CD4-positive, alpha-beta memory T cell (primary cell): ENCODE measurements around the gene TIMM50. TPM values are rescaled to one million over a fixed set of nuclear protein-coding genes. Genes with fewer than 3 reads are reported as not detected.

ENCODE experiments used
- CTCF ChIA-PET: fragments of 350-600 bp; sonication (Branson Sonifier 250); formaldehyde crosslinking; loops from one replicate; lab custom pipeline; 2021; ENCODE audit warnings: inconsistent platforms; ENCODE audit not compliant: partially characterized antibody; lab: Charles Lee
- POLR2A ChIA-PET: fragments of 350-600 bp; sonication (Branson Sonifier 250); formaldehyde crosslinking; loops from one replicate; lab custom pipeline; 2021; ENCODE audit not compliant: partially characterized antibody; lab: Charles Lee
- DNase-seq, 5 donors: peaks; one replicate each; pipeline versions ENCODE4 v3.0.0 to v3.0.0-alpha.2; 2020 to 2022; ENCODE audit warnings: mixed read lengths in 1 of 5
- H3K27ac ChIP-seq: one replicate; pipeline ENCODE4 v1.7.0; 2013; ENCODE audit warnings: low read depth, low read length
- H3K27me3 ChIP-seq: 2 replicates; pipeline ENCODE4 v1.7.0; 2013; ENCODE audit warnings: mild to moderate bottlenecking, low read length, moderate library complexity; ENCODE audit not compliant: insufficient read depth
- H3K36me3 ChIP-seq: 2 replicates; pipeline ENCODE4 v1.7.0; 2013; ENCODE audit warnings: mild to moderate bottlenecking, low read length, moderate library complexity; ENCODE audit not compliant: insufficient read depth
- H3K4me1 ChIP-seq: 2 replicates; pipeline ENCODE4 v1.7.0; 2013; ENCODE audit warnings: mild to moderate bottlenecking, low read length, moderate library complexity; ENCODE audit not compliant: insufficient read depth
- H3K4me3 ChIP-seq, 2 donors: one replicate each; pipeline ENCODE4 v1.7.0; 2013; ENCODE audit warnings: low read length in 2 of 2, mild to moderate bottlenecking in 1 of 2
- H3K9me3 ChIP-seq, 2 donors: one replicate each; pipeline ENCODE4 v1.7.0; 2013; ENCODE audit warnings: low read length in 2 of 2, control low read depth in 1 of 2; ENCODE audit not compliant: control insufficient read depth in 1 of 2
- H3K27ac Mint-ChIP-seq, 7 donors: one replicate each; pipeline ENCODE4 v1.8.0; 2020 to 2021; ENCODE audit warnings: mixed read lengths in 7 of 7, mild to moderate bottlenecking in 6 of 7, inconsistent platforms in 3 of 7, moderate library complexity in 3 of 7
- H3K27me3 Mint-ChIP-seq, 2 donors: one replicate each; pipeline ENCODE4 v1.8.0; 2020 to 2021; ENCODE audit warnings: mixed read lengths in 2 of 2
- H3K36me3 Mint-ChIP-seq, 2 donors: one replicate each; pipeline ENCODE4 v1.8.0; 2020 to 2021; ENCODE audit warnings: mixed read lengths in 2 of 2, inconsistent platforms in 1 of 2, mild to moderate bottlenecking in 1 of 2
- H3K4me1 Mint-ChIP-seq, 4 donors: one replicate each; pipeline ENCODE4 v1.8.0; 2020 to 2021; ENCODE audit warnings: mixed read lengths in 4 of 4, mild to moderate bottlenecking in 1 of 4
- H3K4me3 Mint-ChIP-seq, 8 donors: one replicate each; pipeline ENCODE4 v1.8.0; 2020 to 2021; ENCODE audit warnings: mixed read lengths in 8 of 8, mild to moderate bottlenecking in 7 of 8, moderate library complexity in 6 of 8, inconsistent platforms in 3 of 8
- H3K9me3 Mint-ChIP-seq, 8 donors: one replicate each; pipeline ENCODE4 v1.8.0; 2020 to 2021; ENCODE audit warnings: mixed read lengths in 8 of 8, mild to moderate bottlenecking in 5 of 8, inconsistent platforms in 3 of 8, moderate library complexity in 1 of 8
- intact Hi-C: fragments of 100-400 bp; cut with micrococcal nuclease; formaldehyde crosslinking; loops from one replicate; pipeline ENCODE4 v1.15.1; 2023
- polyA plus RNA-seq, 2 donors: library from polyadenylated mRNA; unstranded; fragments of 300-500 nt; fragmentation: Illumina TruSeq; gene quantifications; one replicate each; pipeline ENCODE4 v1.2.3, GENCODE V29; 2021
- total RNA-seq, 2 experiments: library from RNA; stranded (reverse); gene quantifications; one replicate each; pipeline ENCODE4 v1.2.3, GENCODE V29; 2021

TIMM50 gene
- total and polyA plus RNA-seq, 4 experiments from 2014 or later: 39.1 to 50.4 (median 48.4) TPM

DNA sequence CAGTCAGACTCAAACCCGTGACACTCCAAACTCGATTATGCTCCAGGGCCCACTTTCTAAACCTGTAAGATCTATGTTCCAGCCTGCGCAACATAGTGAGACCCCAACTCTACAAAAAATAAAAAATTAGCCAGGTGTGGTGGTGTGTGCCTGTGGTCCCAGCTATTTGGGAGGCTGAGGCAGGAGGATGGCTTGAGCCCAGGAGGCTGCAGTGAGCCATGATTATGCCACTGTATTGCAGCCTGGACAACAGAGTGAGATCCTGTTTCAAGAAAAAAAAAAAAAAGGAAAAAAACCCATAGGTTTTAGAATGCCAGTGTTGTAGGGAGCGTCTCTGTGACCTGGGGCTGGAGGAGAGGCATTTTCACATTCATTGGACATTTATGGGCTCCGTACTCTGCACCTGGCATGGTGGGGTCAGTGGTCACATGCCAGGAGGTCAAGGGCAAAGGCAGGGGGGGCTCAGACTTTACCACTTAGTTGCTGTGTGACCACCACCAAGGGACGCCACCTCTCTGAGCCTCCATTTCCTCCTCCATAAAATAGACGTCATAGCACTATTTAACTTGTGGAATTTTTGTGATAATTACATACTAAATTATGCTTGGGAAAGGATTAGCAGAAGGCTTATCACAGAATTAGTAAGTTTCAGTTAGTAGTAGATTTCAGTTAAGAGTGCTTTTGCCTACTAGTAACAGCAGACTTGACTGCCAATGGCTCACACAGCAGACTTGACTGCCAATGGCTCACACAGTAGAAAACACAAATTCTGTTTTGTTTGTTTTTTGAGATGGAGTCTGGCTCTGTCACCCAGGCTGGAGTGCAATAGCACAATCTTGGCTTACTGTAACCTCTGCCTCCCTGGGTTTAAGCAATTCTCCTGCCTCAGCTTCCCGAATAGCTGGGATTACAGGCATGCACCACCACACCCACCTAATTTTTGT is 40.2 kb downstream of the TIMM50 start:
- Mint-ChIP-seq H3K27ac (peak overlapping the region in 1 of 7 donors; percentile 18), H3K36me3 (no peaks in the 10 kb centered on the region)

DNA sequence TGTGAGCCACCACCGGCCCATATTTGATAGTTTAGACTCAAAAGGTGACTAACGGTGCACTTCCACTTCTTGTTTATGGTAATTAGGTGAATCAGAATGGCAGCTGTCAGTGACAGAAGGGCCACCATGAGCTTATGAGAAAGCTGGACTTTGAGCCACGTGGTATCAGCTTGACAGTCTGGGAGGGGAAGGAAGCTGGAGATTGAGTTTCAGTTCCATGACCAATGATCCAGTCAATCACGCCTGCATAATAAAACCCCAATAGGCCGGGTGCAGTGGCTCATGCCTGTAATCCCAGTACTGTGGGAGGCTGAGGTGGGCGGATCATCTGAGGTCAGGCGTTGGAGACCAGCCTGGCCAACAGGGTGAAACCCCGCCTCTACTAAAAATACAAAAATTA is 43.9 kb downstream of the TIMM50 start:
- CTCF ChIA-PET: interaction anchor here (0.8 to 2.0 kb wide), 4 partner anchors 9 to 89 kb away, joined by 3 to 9 read pairs (median 4); partner anchors contain the start of genes EID2B and RPS16
- intact Hi-C loops: no loop called here
- Histone ChIP-seq H3K4me1 (no peaks in the 10 kb centered on the region), H3K36me3 (no peaks in the 10 kb centered on the region), H3K4me3 (no peak overlapping the region), H3K27ac (no peak overlapping the region), H3K9me3 (no peaks in the 10 kb centered on the region), H3K27me3 (no peaks in the 10 kb centered on the region)
- H3K4me1 Mint-ChIP-seq: peaks cover 0 to 5% (median 2%) of the 10 kb centered on the region in 4 donors
- no peaks in the 10 kb centered on the region for H3K9me3 Mint-ChIP-seq
- peak overlapping the region in 1 of 7 donors; percentile 36 for H3K27ac Mint-ChIP-seq
- POLR2A ChIA-PET: no interaction called here
- H3K36me3 Mint-ChIP-seq: peaks cover 3 to 6% of the 10 kb centered on the region in 2 donors
- DNase-seq: no peak
- H3K4me3 Mint-ChIP-seq: no peak overlapping the region
- H3K27me3 Mint-ChIP-seq: no peaks in the 10 kb centered on the region

More for the DNA sequence above, 40.2 kb downstream of the TIMM50 start:
- no peaks in the 10 kb centered on the region for H3K36me3 ChIP-seq
- Mint-ChIP-seq H3K4me3 (no peak overlapping the region), H3K27me3 (peaks cover 12 to 15% of the 10 kb centered on the region in 2 donors), H3K4me1 (peaks cover 3 to 10% (median 6%) of the 10 kb centered on the region in 4 donors), H3K9me3 (peaks cover 0 to 2% (median 0%) of the 10 kb centered on the region in 8 donors)
- ChIA-PET CTCF (interaction anchor here (0.7 to 1.5 kb wide), 2 partner anchors 12 to 13 kb away, joined by 3 read pairs; partner anchors contain the start of gene EID2B), POLR2A (no interaction called here)
- H3K4me1 ChIP-seq: peaks cover 5% of the 10 kb centered on the region
- H3K4me3 ChIP-seq: no peak overlapping the region
- no peak for DNase-seq
- no peak overlapping the region for H3K27ac ChIP-seq
- intact Hi-C loops: no loop called here
- peaks cover 4% of the 10 kb centered on the region for H3K27me3 ChIP-seq
- H3K9me3 ChIP-seq: no peaks in the 10 kb centered on the region

DNA sequence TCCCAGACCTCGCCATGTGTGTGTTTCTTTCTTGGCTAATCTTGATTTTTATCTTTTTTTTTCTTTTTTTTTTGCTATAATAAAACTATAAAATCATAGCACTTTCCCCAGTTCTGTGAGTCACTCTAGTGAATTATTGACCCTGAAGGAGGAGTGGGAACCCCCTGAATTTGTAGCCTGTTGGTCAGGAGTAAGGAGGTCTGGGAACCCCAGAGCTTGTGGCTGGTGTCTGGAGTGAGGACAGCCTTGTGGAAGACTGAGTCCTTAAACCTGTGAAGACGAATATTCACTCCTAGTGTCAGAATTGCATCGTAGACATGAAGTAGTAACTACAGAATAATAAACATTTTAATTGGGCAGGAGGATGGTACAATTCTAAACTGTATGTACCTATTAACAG is 44.6 kb downstream of the TIMM50 start:
- POLR2A ChIA-PET: interaction anchor here (0.6 kb wide), 1 partner anchor 448 kb away, joined by 5 read pairs; no protein-coding TSS in a partner anchor
- no peak overlapping the region for H3K27ac Mint-ChIP-seq
- intact Hi-C loops: no loop called here

DNA sequence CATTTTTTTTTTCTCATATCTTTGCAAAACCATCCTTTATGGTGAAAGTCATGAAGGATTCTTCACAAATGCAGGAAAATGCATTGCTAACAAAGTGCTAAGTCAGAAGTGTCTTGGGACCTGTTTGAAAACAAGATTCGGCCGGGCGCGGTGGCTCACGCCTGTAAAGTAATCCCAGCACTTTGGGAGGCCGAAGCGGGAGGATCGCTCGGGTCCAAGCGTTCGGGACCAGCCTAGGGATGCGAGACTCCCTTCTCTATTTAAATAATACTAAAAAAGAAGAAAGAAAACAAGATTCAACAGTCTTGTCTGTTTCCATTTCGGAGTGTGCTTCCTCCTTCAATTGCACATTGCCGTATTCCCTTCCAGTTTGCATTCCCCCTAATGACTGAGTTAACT is 51.2 kb downstream of the TIMM50 start:
- CTCF ChIA-PET: interaction anchor here (0.7 to 4.3 kb wide), 20 partner anchors 7 to 319 kb away, joined by 3 to 56 read pairs (median 6); partner anchors contain the start of genes GMFG, RPS16, SUPT5H and TIMM50
- intact Hi-C loops: loop anchor here (1.0 to 10.0 kb wide), 9 partner anchors 35 to 410 kb away; partner anchors contain the start of genes DLL3, LRFN1, PLEKHG2 and TIMM50
- peak overlapping the region; percentile 79 to 90 (median 84) for H3K27ac Mint-ChIP-seq
- no peaks in the 10 kb centered on the region for H3K36me3 ChIP-seq
- peaks cover 6% of the 10 kb centered on the region in 2 donors for H3K36me3 Mint-ChIP-seq
- H3K4me3 ChIP-seq: peak overlapping the region; percentile 19 to 92
- H3K9me3 Mint-ChIP-seq: no peaks in the 10 kb centered on the region
- no peaks in the 10 kb centered on the region for H3K9me3 ChIP-seq
- H3K27me3 Mint-ChIP-seq: no peaks in the 10 kb centered on the region
- no peaks in the 10 kb centered on the region for H3K27me3 ChIP-seq
- no peak for DNase-seq
- H3K4me1 Mint-ChIP-seq: peaks cover 14 to 40% (median 24%) of the 10 kb centered on the region in 4 donors
- H3K4me3 Mint-ChIP-seq: peak overlapping the region; percentile 91 to 96 (median 94)
- H3K27ac ChIP-seq: peak overlapping the region; percentile 83
- POLR2A ChIA-PET: interaction anchor here (0.8 to 2.1 kb wide), 11 partner anchors 13 to 141 kb away, joined by 3 to 14 read pairs (median 5); partner anchors contain the start of genes MED29, PAF1, RPS16 and SUPT5H
- peaks cover 20% of the 10 kb centered on the region for H3K4me1 ChIP-seq

More for the DNA sequence above, 44.6 kb downstream of the TIMM50 start:
- H3K27me3 ChIP-seq: no peaks in the 10 kb centered on the region
- H3K4me3 ChIP-seq: no peak overlapping the region
- no peaks in the 10 kb centered on the region for H3K36me3 ChIP-seq
- no peaks in the 10 kb centered on the region for H3K9me3 ChIP-seq
- H3K36me3 Mint-ChIP-seq: peaks cover 3 to 6% of the 10 kb centered on the region in 2 donors
- no peaks in the 10 kb centered on the region for H3K4me1 ChIP-seq
- CTCF ChIA-PET: interaction anchor here (0.8 to 2.0 kb wide), 4 partner anchors 8 to 89 kb away, joined by 3 to 9 read pairs (median 4); partner anchors contain the start of genes EID2B and RPS16
- peaks cover 0 to 5% (median 3%) of the 10 kb centered on the region in 4 donors for H3K4me1 Mint-ChIP-seq
- no peaks in the 10 kb centered on the region for H3K9me3 Mint-ChIP-seq
- no peaks in the 10 kb centered on the region for H3K27me3 Mint-ChIP-seq
- no peak overlapping the region for H3K27ac ChIP-seq
- no peak for DNase-seq
- H3K4me3 Mint-ChIP-seq: no peak overlapping the region

DNA sequence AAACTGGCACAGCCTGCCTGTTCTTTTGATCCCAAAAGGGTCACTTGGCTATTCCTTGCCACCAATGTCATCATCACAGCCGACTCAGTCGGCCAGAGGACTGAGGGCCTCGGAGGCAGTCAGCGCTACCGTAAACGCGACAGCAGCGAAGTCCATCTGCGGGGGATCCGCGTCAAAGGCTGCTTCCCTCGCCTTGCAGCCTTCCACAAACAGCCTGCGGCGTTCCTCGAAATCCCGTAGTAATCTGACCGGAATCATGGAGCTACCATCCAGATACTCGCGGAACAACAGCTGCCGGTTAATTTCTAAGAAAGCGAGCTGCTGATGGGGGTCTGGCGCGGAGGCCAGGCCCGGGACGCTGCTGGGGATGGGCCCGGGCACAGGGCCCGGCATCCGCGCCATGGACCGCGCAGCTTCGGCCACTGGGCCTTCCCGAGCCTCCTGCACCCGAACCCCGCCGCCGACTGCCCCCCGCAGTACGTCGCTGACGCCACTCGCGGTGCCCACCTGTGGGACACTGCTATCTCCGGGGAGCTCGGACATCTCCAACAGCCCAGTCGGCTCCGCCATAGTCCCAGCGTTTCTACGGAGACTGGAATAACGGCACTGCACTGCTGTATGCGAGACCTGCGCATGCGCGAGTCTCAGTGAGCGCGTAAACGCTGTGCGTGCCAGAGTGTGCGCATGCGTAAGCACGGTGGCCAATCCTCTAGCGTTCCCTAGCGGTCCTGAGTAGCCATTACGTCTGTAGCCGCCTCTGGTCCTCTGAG is 51.8 kb downstream of the TIMM50 start, which contains the start of gene EID2B:
TSS of gene EID2B (minus strand) at position 620 of the 770 bp plus-strand sequence. CDS start at position 570, 50 bp downstream.
- Mint-ChIP-seq H3K27me3 (no peaks in the 10 kb centered on the region), H3K4me3 (peak within 1 kb of the TSS; percentile 91 to 96 (median 94))
- intact Hi-C loops: loop anchor here (1.0 to 10.0 kb wide), 9 partner anchors 35 to 410 kb away; partner anchors contain the start of genes DLL3, LRFN1, PLEKHG2 and TIMM50

DNA sequence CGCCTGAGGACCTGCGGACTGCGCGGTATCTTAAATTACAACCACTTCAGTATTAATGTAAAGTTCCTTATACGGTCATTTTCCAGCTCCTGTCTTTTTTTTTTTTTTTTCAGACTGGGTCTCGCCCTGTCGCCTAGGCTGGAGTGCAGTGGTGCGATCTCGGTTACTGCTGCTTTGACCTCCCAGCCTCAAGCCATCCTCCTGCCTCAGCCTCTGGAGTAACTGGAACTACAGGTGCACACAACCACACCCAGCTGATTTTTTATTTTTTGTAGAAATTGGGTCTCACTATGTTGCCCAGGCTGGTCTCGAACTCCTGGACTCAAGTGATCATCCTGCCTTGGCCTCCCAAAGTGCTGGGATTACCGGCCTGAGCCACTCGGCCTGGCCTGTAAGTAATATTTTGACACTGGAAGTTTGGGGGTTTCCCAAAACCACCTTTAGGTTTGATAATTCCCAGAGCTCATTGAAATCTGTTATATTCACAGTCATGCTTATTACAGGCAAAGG is 52.4 kb downstream of the TIMM50 start:
- peaks cover 17 to 50% (median 32%) of the 10 kb centered on the region in 4 donors for H3K4me1 Mint-ChIP-seq
- peaks cover 25% of the 10 kb centered on the region for H3K4me1 ChIP-seq
- DNase-seq: no peak

More for the DNA sequence above, 51.8 kb downstream of the TIMM50 start, which contains the start of gene EID2B:
- H3K4me1 Mint-ChIP-seq: peaks cover 14 to 43% (median 28%) of the 10 kb centered on the region in 4 donors
- CTCF ChIA-PET: interaction anchor here (0.6 to 4.3 kb wide), 30 partner anchors 8 to 422 kb away, joined by 3 to 56 read pairs (median 4); partner anchors contain the start of genes GMFG, MED29, PLEKHG2 and RPS16
- peak within 1 kb of the TSS; percentile 19 to 92 for H3K4me3 ChIP-seq
- H3K27ac Mint-ChIP-seq: peak within 1 kb of the TSS; percentile 81 to 95 (median 92)
- POLR2A ChIA-PET: interaction anchor here (0.7 to 2.1 kb wide), 13 partner anchors 13 to 141 kb away, joined by 3 to 14 read pairs (median 4); partner anchors contain the start of genes MED29, PAF1, RPS16 and SUPT5H
- no peaks in the 10 kb centered on the region for H3K9me3 ChIP-seq
- no peaks in the 10 kb centered on the region for H3K36me3 ChIP-seq
- H3K36me3 Mint-ChIP-seq: peaks cover 6% of the 10 kb centered on the region in 2 donors
- H3K27ac ChIP-seq: peak within 1 kb of the TSS; percentile 83
- peaks cover 20% of the 10 kb centered on the region for H3K4me1 ChIP-seq
- DNase-seq: peak; percentile 92 to 95 (median 94)
- H3K9me3 Mint-ChIP-seq: no peaks in the 10 kb centered on the region
- no peaks in the 10 kb centered on the region for H3K27me3 ChIP-seq

More for the DNA sequence above, 52.4 kb downstream of the TIMM50 start:
- intact Hi-C loops: loop anchor here (2.0 to 10.0 kb wide), 4 partner anchors 36 to 411 kb away; partner anchors contain the start of genes DLL3 and LRFN1
- H3K36me3 ChIP-seq: no peaks in the 10 kb centered on the region
- no peaks in the 10 kb centered on the region for H3K9me3 ChIP-seq
- Mint-ChIP-seq H3K4me3 (peak overlapping the region in 7 of 8 donors; percentile 91 to 96 (median 95)), H3K27me3 (no peaks in the 10 kb centered on the region), H3K27ac (peak overlapping the region; percentile 81 to 95 (median 92)), H3K9me3 (no peaks in the 10 kb centered on the region), H3K36me3 (peaks cover 6% of the 10 kb centered on the region in 2 donors)
- ChIA-PET POLR2A (interaction anchor here (0.5 to 2.1 kb wide), 14 partner anchors 12 to 238 kb away, joined by 3 to 14 read pairs (median 4); partner anchors contain the start of genes MED29, PAF1, RPS16 and SUPT5H), CTCF (interaction anchor here (0.6 to 4.3 kb wide), 26 partner anchors 8 to 423 kb away, joined by 3 to 56 read pairs (median 5); partner anchors contain the start of genes MED29, PLEKHG2, RPS16 and SELENOV)
- H3K27me3 ChIP-seq: no peaks in the 10 kb centered on the region
- peak overlapping the region; percentile 83 for H3K27ac ChIP-seq
- peak overlapping the region in 1 of 2 donors; percentile 92 for H3K4me3 ChIP-seq
